ENCODE data around the gene UBE2F. TPM values are rescaled to one million over a fixed set of nuclear protein-coding genes. Genes with fewer than 3 reads are reported as not detected.

Gene UBE2F
- total and polyA plus RNA-seq, 2 of the 13 experiments (the other 11 are each of a cell fraction or from before 2014, with no cell fraction given), result 35.4 to 73.1 TPM

- no TSS peak for BruUV-seq (replicated peaks)
- ChIA-PET POLR2A (no interaction called here), CTCF (ENCODE audit: low intra/inter-chr PET ratio, low total read pairs) (no interaction called here)
- H3K4me2 ChIP-seq (ENCODE audit: low read depth, low read length), result no peak overlapping the region
- H3K4me3 ChIP-seq (replicated peaks in 1 of 3; ENCODE audit: insufficient read depth in 1 of 3, low read depth in 2 of 3, low read length in 3 of 3), result no peak overlapping the region
- H3K36me3 ChIP-seq (replicated peaks in 1 of 2; ENCODE audit: control insufficient read depth in 1 of 2, insufficient read depth in 2 of 2, low read length in 2 of 2), result peaks cover 10 to 12% of the 10 kb centered on the region in 2 experiments; a peak in 3 of 5 replicates
- H3K4me1 ChIP-seq (ENCODE audit: insufficient read depth, low read length), result peaks cover 27% of the 10 kb centered on the region
- intact Hi-C loops (cut with micrococcal nuclease; ENCODE audit: unreplicated experiment) (no loop called here), in situ Hi-C loops (cut with HindIII; ENCODE audit: extremely low pct_ligation_motif_present, low pct_unique_long_range_greater_than_20kb) (no loop called here)
- H3K27ac ChIP-seq (ENCODE audit: extremely low read length, insufficient read depth, low read length), result no peak overlapping the region
- FAIRE-seq (no peak), ATAC-seq (no peak), DNase-seq (ENCODE audit: low spot score) (no peak)
- H3K9ac ChIP-seq (ENCODE audit: insufficient read depth, low read depth, low read length), result no peak overlapping the region
- no peaks in the 10 kb centered on the region for H3K9me3 ChIP-seq (ENCODE audit: low read length)
- no peak overlapping the region for H2AFZ ChIP-seq (ENCODE audit: low read length)
- H3K27me3 ChIP-seq (ENCODE audit: control insufficient read depth in 1 of 2, insufficient read depth in 2 of 2, low read length in 2 of 2), result no peaks in the 10 kb centered on the region
- H4K20me1 ChIP-seq (ENCODE audit: insufficient read depth, low read length), result peaks cover 7% of the 10 kb centered on the region; the same call in 1 of the 2 replicates
- no peaks in the 10 kb centered on the region for H3K79me2 ChIP-seq (ENCODE audit: insufficient read depth, low read length)
- TF ChIP-seq ZFP1 (CRISPR knock-in tag; IDR thresholded peaks at IDR 0.05) (no peak), AGO2 (optimal IDR thresholded peaks at IDR 0.05; ENCODE audit: low read depth, low read length) (no peak), CREM (IDR thresholded peaks at IDR 0.05) (no peak), CREM (CRISPR knock-in tag; IDR thresholded peaks at IDR 0.05) (no peak), EP300 (IDR thresholded peaks at IDR 0.05; ENCODE audit: low read depth in 2 of 2, low read length in 2 of 2) (no peak), EP300 (CRISPR knock-in tag; IDR thresholded peaks at IDR 0.05; ENCODE audit: borderline replicate concordance) (no peak), ZSCAN22 (CRISPR knock-in tag; IDR thresholded peaks at IDR 0.05) (no peak), ZNF773 (CRISPR knock-in tag; IDR thresholded peaks at IDR 0.05; ENCODE audit: borderline replicate concordance) (no peak), SRY (CRISPR knock-in tag; IDR thresholded peaks at IDR 0.05) (no peak), ZNF382 (CRISPR knock-in tag; IDR thresholded peaks at IDR 0.05; ENCODE audit: borderline replicate concordance) (no peak), ZNF576 (CRISPR knock-in tag; IDR thresholded peaks at IDR 0.05) (no peak), ONECUT2 (CRISPR knock-in tag; IDR thresholded peaks at IDR 0.05) (no peak), RXRA (CRISPR knock-in tag; IDR thresholded peaks at IDR 0.05) (no peak), TFDP2 (CRISPR knock-in tag; IDR thresholded peaks at IDR 0.05) (no peak)
- TF ChIP-seq, protein P1, sequence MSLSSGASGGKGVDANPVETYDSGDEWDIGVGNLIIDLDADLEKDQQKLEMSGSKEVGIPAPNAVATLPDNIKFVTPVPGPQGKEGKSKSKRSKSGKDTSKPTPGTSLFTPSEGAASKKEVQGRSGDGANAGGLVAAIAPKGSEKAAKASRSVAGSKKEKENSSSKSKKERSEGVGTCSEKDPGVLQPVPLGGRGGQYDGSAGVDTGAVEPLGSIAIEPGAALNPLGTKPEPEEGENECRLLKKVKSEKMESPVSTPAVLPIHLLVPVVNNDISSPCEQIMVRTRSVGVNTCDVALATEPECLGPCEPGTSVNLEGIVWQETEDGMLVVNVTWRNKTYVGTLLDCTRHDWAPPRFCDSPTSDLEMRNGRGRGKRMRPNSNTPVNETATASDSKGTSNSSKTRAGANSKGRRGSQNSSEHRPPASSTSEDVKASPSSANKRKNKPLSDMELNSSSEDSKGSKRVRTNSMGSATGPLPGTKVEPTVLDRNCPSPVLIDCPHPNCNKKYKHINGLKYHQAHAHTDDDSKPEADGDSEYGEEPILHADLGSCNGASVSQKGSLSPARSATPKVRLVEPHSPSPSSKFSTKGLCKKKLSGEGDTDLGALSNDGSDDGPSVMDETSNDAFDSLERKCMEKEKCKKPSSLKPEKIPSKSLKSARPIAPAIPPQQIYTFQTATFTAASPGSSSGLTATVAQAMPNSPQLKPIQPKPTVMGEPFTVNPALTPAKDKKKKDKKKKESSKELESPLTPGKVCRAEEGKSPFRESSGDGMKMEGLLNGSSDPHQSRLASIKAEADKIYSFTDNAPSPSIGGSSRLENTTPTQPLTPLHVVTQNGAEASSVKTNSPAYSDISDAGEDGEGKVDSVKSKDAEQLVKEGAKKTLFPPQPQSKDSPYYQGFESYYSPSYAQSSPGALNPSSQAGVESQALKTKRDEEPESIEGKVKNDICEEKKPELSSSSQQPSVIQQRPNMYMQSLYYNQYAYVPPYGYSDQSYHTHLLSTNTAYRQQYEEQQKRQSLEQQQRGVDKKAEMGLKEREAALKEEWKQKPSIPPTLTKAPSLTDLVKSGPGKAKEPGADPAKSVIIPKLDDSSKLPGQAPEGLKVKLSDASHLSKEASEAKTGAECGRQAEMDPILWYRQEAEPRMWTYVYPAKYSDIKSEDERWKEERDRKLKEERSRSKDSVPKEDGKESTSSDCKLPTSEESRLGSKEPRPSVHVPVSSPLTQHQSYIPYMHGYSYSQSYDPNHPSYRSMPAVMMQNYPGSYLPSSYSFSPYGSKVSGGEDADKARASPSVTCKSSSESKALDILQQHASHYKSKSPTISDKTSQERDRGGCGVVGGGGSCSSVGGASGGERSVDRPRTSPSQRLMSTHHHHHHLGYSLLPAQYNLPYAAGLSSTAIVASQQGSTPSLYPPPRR (CRISPR knock-in tag; IDR thresholded peaks at IDR 0.05; ENCODE audit: borderline replicate concordance), result no peak
Measured at GRCh38 chr2:238006510-238006909, 39.7 kb downstream of the UBE2F start.
